Cardiac fibroblast (primary cell): ENCODE measurements around the gene DBF4.
"Not testable (repeated sequence)": the region's sequence is repeated elsewhere in the genome, so short reads cannot be mapped to it uniquely, and the experiment has no call there.

Experiments used
- DNase-seq, 2 donors: peaks; one replicate each; pipeline versions ENCODE4 v3.0.0 to v3.0.0-alpha.2; 2010; ENCODE audit warnings: low read depth in 2 of 2
- H3K4me3 ChIP-seq, 2 donors: replicated peaks in 1 of 2; 1 replicate in 1 of 2; 2 replicates in 1 of 2; pipeline ENCODE4 v1.5.1; 2011; ENCODE audit warnings: low read depth in 2 of 2, low read length in 2 of 2, mild to moderate bottlenecking in 2 of 2, moderate library complexity in 1 of 2
- CTCF ChIP-seq: IDR thresholded peaks from one replicate; pipeline ENCODE4 v1.5.1; 2011; ENCODE audit warnings: low read depth, mild to moderate bottlenecking, low read length, inconsistent platforms

The DBF4 gene, protein sequence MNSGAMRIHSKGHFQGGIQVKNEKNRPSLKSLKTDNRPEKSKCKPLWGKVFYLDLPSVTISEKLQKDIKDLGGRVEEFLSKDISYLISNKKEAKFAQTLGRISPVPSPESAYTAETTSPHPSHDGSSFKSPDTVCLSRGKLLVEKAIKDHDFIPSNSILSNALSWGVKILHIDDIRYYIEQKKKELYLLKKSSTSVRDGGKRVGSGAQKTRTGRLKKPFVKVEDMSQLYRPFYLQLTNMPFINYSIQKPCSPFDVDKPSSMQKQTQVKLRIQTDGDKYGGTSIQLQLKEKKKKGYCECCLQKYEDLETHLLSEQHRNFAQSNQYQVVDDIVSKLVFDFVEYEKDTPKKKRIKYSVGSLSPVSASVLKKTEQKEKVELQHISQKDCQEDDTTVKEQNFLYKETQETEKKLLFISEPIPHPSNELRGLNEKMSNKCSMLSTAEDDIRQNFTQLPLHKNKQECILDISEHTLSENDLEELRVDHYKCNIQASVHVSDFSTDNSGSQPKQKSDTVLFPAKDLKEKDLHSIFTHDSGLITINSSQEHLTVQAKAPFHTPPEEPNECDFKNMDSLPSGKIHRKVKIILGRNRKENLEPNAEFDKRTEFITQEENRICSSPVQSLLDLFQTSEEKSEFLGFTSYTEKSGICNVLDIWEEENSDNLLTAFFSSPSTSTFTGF

GRCh38 chr7:87876040-87876868, at the start of gene DBF4, which contains the start of gene SLC25A40:
Gene DBF4 (plus strand): TSS chr7:87876493. CDS start chr7:87876733, 240 bp downstream.
Gene SLC25A40 (minus strand): TSS chr7:87876360. CDS start chr7:87858727, 17,633 bp downstream.
- DNase-seq, result peak; percentile 94 to 95
- no peak for TF ChIP-seq CTCF
- H3K4me3 ChIP-seq, result peak within 1 kb of the TSS; percentile 85 to 90

GRCh38 chr7:87828383-87828782, 47.9 kb upstream of the DBF4 start:
- not testable (repeated sequence) for H3K4me3 ChIP-seq, DNase-seq

- no peak for DNase-seq
- no peak for TF ChIP-seq CTCF
Observed at GRCh38 chr7:87831097-87831496, 45.2 kb upstream of the DBF4 start.

GRCh38 chr7:87833130-87833529, 43.2 kb upstream of the DBF4 start:
- no peak for TF ChIP-seq CTCF
- H3K4me3 ChIP-seq, result no peak overlapping the region
- DNase-seq, result no peak

More at GRCh38 chr7:87831097-87831496, 45.2 kb upstream of the DBF4 start:
- no peak overlapping the region for H3K4me3 ChIP-seq

DNA sequence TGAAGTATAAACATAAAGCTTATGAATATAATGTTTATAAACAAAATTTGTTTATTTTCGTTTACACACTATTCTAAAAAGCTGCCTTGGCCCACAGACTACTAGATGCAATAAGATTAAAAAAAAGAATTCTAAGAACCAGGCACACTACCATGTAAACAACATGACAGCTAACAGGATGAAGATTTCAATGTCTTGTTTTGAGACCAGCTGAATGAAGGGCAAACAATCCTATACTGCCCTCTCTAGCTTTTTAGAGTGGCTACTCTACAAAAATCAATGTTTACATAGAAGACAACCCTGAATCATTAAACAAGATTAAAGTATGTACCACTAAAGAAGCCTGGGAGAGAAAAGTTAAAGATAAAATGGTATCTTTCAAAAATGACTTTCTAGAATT, 38.7 kb upstream of the DBF4 start:
- no peak overlapping the region for H3K4me3 ChIP-seq
- no peak for DNase-seq
- no peak for TF ChIP-seq CTCF

DNA sequence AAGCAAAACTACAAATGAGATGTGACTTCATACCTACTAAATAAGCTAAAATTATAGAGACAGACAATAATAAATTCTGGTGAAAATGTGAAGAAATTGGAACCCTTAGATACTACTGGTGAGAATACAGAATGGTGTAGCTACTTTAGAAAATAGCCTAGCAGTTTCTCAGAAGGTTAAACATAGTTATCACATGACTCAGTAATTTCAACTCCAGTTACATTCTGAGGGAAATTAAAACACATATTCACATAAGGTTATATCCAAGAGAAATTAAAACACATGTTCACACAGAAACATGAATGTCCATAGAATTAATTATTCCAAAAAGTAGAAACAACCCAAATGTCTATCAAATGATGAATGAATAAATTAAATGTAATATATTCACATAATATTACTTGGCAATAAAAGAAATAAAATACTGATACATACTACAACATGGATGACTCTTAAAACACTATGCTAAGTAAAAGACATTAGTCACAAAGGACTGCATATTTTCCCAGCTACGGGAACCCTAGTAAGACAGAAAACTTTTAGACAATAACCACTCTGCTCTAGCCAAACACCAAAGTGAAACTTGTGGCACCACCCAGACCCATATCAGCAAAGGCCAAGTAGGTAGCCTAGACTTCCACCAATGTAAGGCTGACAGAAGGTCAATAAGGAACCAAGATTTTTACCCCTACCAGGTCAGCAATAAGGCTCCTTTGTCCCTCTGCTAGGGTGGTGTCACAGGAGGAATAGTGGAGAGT, 25.3 kb upstream of the DBF4 start:
- no peak for TF ChIP-seq CTCF
- DNase-seq, result peak in 1 of 2 donors; percentile 46
- no peak overlapping the region for H3K4me3 ChIP-seq
